ENCODE measurements around the gene CHCHD6.

CHCHD6 gene

GRCh38 chr3:126997455-126998038, 293.5 kb downstream of the CHCHD6 start:
- H3K4me3 Mint-ChIP-seq: no peak overlapping the region
- CTCF ChIA-PET: no interaction called here
- H3K4me1 Mint-ChIP-seq: no peaks in the 10 kb centered on the region

GRCh38 chr3:126998320-126998719, 294.3 kb downstream of the CHCHD6 start:
- Mint-ChIP-seq H3K36me3 (no peaks in the 10 kb centered on the region), H3K9me3 (no peaks in the 10 kb centered on the region), H3K27me3 (no peaks in the 10 kb centered on the region), H3K27ac (no peak overlapping the region), H3K4me3 (no peak overlapping the region), H3K4me1 (no peaks in the 10 kb centered on the region)
- no peak for DNase-seq
- CTCF ChIA-PET: no interaction called here

More at GRCh38 chr3:126997455-126998038, 293.5 kb downstream of the CHCHD6 start:
- Mint-ChIP-seq H3K9me3 (no peaks in the 10 kb centered on the region), H3K27me3 (no peaks in the 10 kb centered on the region), H3K36me3 (no peaks in the 10 kb centered on the region), H3K27ac (no peak overlapping the region)
- no peak for DNase-seq

- no peak for DNase-seq
- Mint-ChIP-seq H3K9me3 (no peaks in the 10 kb centered on the region), H3K36me3 (no peaks in the 10 kb centered on the region), H3K27me3 (no peaks in the 10 kb centered on the region), H3K4me1 (no peaks in the 10 kb centered on the region), H3K27ac (no peak overlapping the region), H3K4me3 (no peak overlapping the region)
- CTCF ChIA-PET: no interaction called here
These were observed 294.7 kb downstream of the CHCHD6 start for GRCh38 chr3:126998728-126999127.

GRCh38 chr3:126999383-126999782, 295.3 kb downstream of the CHCHD6 start:
- CTCF ChIA-PET: no interaction called here
- Mint-ChIP-seq H3K27me3 (no peaks in the 10 kb centered on the region), H3K36me3 (no peaks in the 10 kb centered on the region), H3K9me3 (no peaks in the 10 kb centered on the region), H3K27ac (no peak overlapping the region), H3K4me1 (no peaks in the 10 kb centered on the region), H3K4me3 (no peak overlapping the region)
- no peak for DNase-seq

- no peak overlapping the region for H3K27ac Mint-ChIP-seq
- CTCF ChIA-PET: no interaction called here
- H3K4me3 Mint-ChIP-seq: no peak overlapping the region
- H3K27me3 Mint-ChIP-seq: no peaks in the 10 kb centered on the region
- no peaks in the 10 kb centered on the region for H3K9me3 Mint-ChIP-seq
- H3K36me3 Mint-ChIP-seq: no peaks in the 10 kb centered on the region
- no peak for DNase-seq
- no peaks in the 10 kb centered on the region for H3K4me1 Mint-ChIP-seq
These were observed 296.1 kb downstream of the CHCHD6 start for GRCh38 chr3:127000119-127000518.

GRCh38 chr3:127000761-127001160, 296.7 kb downstream of the CHCHD6 start:
- DNase-seq: no peak
- no peak overlapping the region for H3K27ac Mint-ChIP-seq
- H3K27me3 Mint-ChIP-seq: no peaks in the 10 kb centered on the region
- H3K4me3 Mint-ChIP-seq: no peak overlapping the region
- H3K9me3 Mint-ChIP-seq: no peaks in the 10 kb centered on the region
- H3K4me1 Mint-ChIP-seq: no peaks in the 10 kb centered on the region
- no peaks in the 10 kb centered on the region for H3K36me3 Mint-ChIP-seq
- CTCF ChIA-PET: no interaction called here

- no peak for DNase-seq
- no peaks in the 10 kb centered on the region for H3K27me3 Mint-ChIP-seq
- H3K36me3 Mint-ChIP-seq: no peaks in the 10 kb centered on the region
- H3K4me3 Mint-ChIP-seq: no peak overlapping the region
- CTCF ChIA-PET: no interaction called here
- H3K27ac Mint-ChIP-seq: no peak overlapping the region
- H3K9me3 Mint-ChIP-seq: no peaks in the 10 kb centered on the region
- H3K4me1 Mint-ChIP-seq: no peaks in the 10 kb centered on the region
These were observed 297.6 kb downstream of the CHCHD6 start for GRCh38 chr3:127001486-127002194.

- DNase-seq: no peak
- CTCF ChIA-PET: no interaction called here
- Mint-ChIP-seq H3K4me3 (no peak overlapping the region), H3K27me3 (no peaks in the 10 kb centered on the region), H3K9me3 (no peaks in the 10 kb centered on the region), H3K4me1 (no peaks in the 10 kb centered on the region), H3K27ac (no peak overlapping the region), H3K36me3 (no peaks in the 10 kb centered on the region)
These were observed 298.4 kb downstream of the CHCHD6 start for GRCh38 chr3:127002195-127003174.

- Mint-ChIP-seq H3K36me3 (no peaks in the 10 kb centered on the region), H3K4me1 (no peaks in the 10 kb centered on the region), H3K27ac (no peak overlapping the region), H3K9me3 (no peaks in the 10 kb centered on the region), H3K4me3 (no peak overlapping the region), H3K27me3 (no peaks in the 10 kb centered on the region)
- CTCF ChIA-PET: interaction anchor here (1.3 kb wide), 1 partner anchor 251 kb away, joined by 3 read pairs; no protein-coding TSS in a partner anchor
- no peak for DNase-seq
These were observed 299.1 kb downstream of the CHCHD6 start for GRCh38 chr3:127003175-127003555.

GRCh38 chr3:127003601-127004280, 299.7 kb downstream of the CHCHD6 start:
- H3K27ac Mint-ChIP-seq: no peak overlapping the region
- H3K27me3 Mint-ChIP-seq: no peaks in the 10 kb centered on the region

GRCh38 chr3:127004641-127005397, 300.8 kb downstream of the CHCHD6 start:
- H3K4me1 Mint-ChIP-seq: no peaks in the 10 kb centered on the region
- H3K9me3 Mint-ChIP-seq: no peaks in the 10 kb centered on the region
- CTCF ChIA-PET: interaction anchor here (1.3 kb wide), 1 partner anchor 253 kb away, joined by 3 read pairs; no protein-coding TSS in a partner anchor
- H3K27ac Mint-ChIP-seq: no peak overlapping the region
- H3K4me3 Mint-ChIP-seq: no peak overlapping the region
- DNase-seq: no peak
- no peaks in the 10 kb centered on the region for H3K36me3 Mint-ChIP-seq
- H3K27me3 Mint-ChIP-seq: no peaks in the 10 kb centered on the region

More at GRCh38 chr3:127003601-127004280, 299.7 kb downstream of the CHCHD6 start:
- H3K4me1 Mint-ChIP-seq: no peaks in the 10 kb centered on the region
- CTCF ChIA-PET: interaction anchor here (1.3 kb wide), 1 partner anchor 252 kb away, joined by 3 read pairs; no protein-coding TSS in a partner anchor
- no peak overlapping the region for H3K4me3 Mint-ChIP-seq
- H3K9me3 Mint-ChIP-seq: no peaks in the 10 kb centered on the region
- no peaks in the 10 kb centered on the region for H3K36me3 Mint-ChIP-seq
- DNase-seq: no peak

- Mint-ChIP-seq H3K9me3 (no peaks in the 10 kb centered on the region), H3K27me3 (no peaks in the 10 kb centered on the region), H3K4me1 (no peaks in the 10 kb centered on the region), H3K4me3 (no peak overlapping the region), H3K27ac (no peak overlapping the region), H3K36me3 (no peaks in the 10 kb centered on the region)
- DNase-seq: no peak
- CTCF ChIA-PET: no interaction called here
These were observed 301.9 kb downstream of the CHCHD6 start for GRCh38 chr3:127005864-127006500.

- DNase-seq: no peak
- Mint-ChIP-seq H3K27me3 (no peaks in the 10 kb centered on the region), H3K27ac (no peak overlapping the region), H3K4me3 (no peak overlapping the region), H3K4me1 (no peaks in the 10 kb centered on the region), H3K9me3 (no peaks in the 10 kb centered on the region), H3K36me3 (no peaks in the 10 kb centered on the region)
- CTCF ChIA-PET: no interaction called here
These were observed 302.9 kb downstream of the CHCHD6 start for GRCh38 chr3:127006781-127007436.
